ENCODE results near the gene CRBN. TPM values are rescaled to one million over a fixed set of nuclear protein-coding genes. Genes with fewer than 3 reads are reported as not detected.

CRBN gene
- total and polyA plus RNA-seq, 8 donors = 13.8 to 31.8 (median 24.2) TPM

- WGBS, 2 donors = 65 to 79% methylated on average over 6 of the region's 6 CpGs
- ATAC-seq = no peak
- Histone ChIP-seq H3K36me3 (no peaks in the 10 kb centered on the region), H3K9me3 (no peaks in the 10 kb centered on the region), H3K4me3 (no peak overlapping the region), H3K27ac (no peak overlapping the region), H3K4me1 (no peaks in the 10 kb centered on the region), H3K27me3 (no peaks in the 10 kb centered on the region)
- intact Hi-C loops (cut with DNase I) = no loop called here
- TF ChIP-seq CTCF (IDR thresholded peaks at IDR 0.05) = no peak
- no peak for DNase-seq
- FAIRE-seq = no peak
These were observed 76.7 kb downstream of the CRBN start for GRCh38 chr3:3102751-3103150.

GRCh38 chr3:3101660-3102458 lies 77.6 kb downstream of the CRBN start:
- Histone ChIP-seq H3K4me3 (no peak overlapping the region), H3K36me3 (no peaks in the 10 kb centered on the region), H3K27ac (no peak overlapping the region), H3K27me3 (no peaks in the 10 kb centered on the region), H3K4me1 (no peaks in the 10 kb centered on the region), H3K9me3 (no peaks in the 10 kb centered on the region)
- WGBS, 2 donors = 63 to 77% methylated on average over 6 of the region's 6 CpGs
- no peak for TF ChIP-seq CTCF (IDR thresholded peaks at IDR 0.05)
- no peak for ATAC-seq
- DNase-seq = no peak
- intact Hi-C loops (cut with DNase I) = no loop called here
- no peak for FAIRE-seq

Other genes starting within 250 kb of the CRBN start
- under 1 TPM in 3 of 6 donors, not detected in 3; 0.04 to 0.14 (median 0.12) TPM for gene IL5RA, start 69.3 kb downstream of the CRBN start, total RNA-seq
- gene IL5RA, start 69.3 kb downstream of the CRBN start, polyA plus RNA-seq = under 1 TPM; 0.15 to 0.35 TPM
- 10 to 100 TPM in 2 of 6 donors, 1 to 10 TPM in 4; 8.1 to 11.5 (median 8.4) TPM for gene TRNT1, start 52.8 kb downstream of the CRBN start, total RNA-seq
- gene TRNT1, start 52.8 kb downstream of the CRBN start, polyA plus RNA-seq = 1 to 10 TPM; 7.6 to 8.8 TPM

Measured in pancreas (tissue), 10 donors.